Mesendoderm (in vitro differentiated cells): ENCODE results near the gene PDGFD.

Experiments used
- DNase-seq: peaks from one replicate; pipeline ENCODE4 v3.0.0; 2013
- H2AK5ac ChIP-seq: 2 replicates; pipeline ENCODE4 v1.6.1; 2013; ENCODE audit warnings: low read length, inconsistent platforms
- H2BK120ac ChIP-seq: 2 replicates; pipeline ENCODE4 v1.6.1; 2013; ENCODE audit warnings: low read depth, mild to moderate bottlenecking, low read length, moderate library complexity, mixed read lengths
- H2BK15ac ChIP-seq: replicated peaks from 2 replicates; pipeline ENCODE4 v1.6.1; 2013; ENCODE audit warnings: low read depth, mild to moderate bottlenecking, moderate library complexity
- H2BK5ac ChIP-seq: 2 replicates; pipeline ENCODE4 v1.6.1; 2013; ENCODE audit warnings: low read length, inconsistent platforms
- H3K18ac ChIP-seq: 2 replicates; pipeline ENCODE4 v1.6.1; 2013; ENCODE audit warnings: mild to moderate bottlenecking, low read length, mixed read lengths
- H3K23ac ChIP-seq: one replicate; pipeline ENCODE4 v1.6.1; 2013; ENCODE audit warnings: low read length
- H3K27ac ChIP-seq: 2 replicates; pipeline ENCODE4 v1.5.1; 2013; ENCODE audit warnings: low read depth, mild to moderate bottlenecking, inconsistent platforms, low read length, moderate library complexity
- H3K27me3 ChIP-seq: 2 replicates; pipeline ENCODE4 v1.6.1; 2013; ENCODE audit warnings: low read length, control low read depth, mild to moderate bottlenecking, inconsistent platforms; ENCODE audit not compliant: insufficient read depth, poor library complexity
- H3K36me3 ChIP-seq: 2 replicates; pipeline ENCODE4 v1.6.1; 2013; ENCODE audit warnings: low read length, inconsistent platforms; ENCODE audit not compliant: control insufficient read depth, insufficient read depth
- H3K4ac ChIP-seq: one replicate; pipeline ENCODE4 v1.6.1; 2013; ENCODE audit warnings: low read depth, mild to moderate bottlenecking, low read length, moderate library complexity
- H3K4me1 ChIP-seq: 2 replicates; pipeline ENCODE4 v1.6.1; 2013; ENCODE audit warnings: low read depth, low read length, inconsistent platforms; ENCODE audit not compliant: control insufficient read depth
- H3K4me2 ChIP-seq: 2 replicates; pipeline ENCODE4 v1.6.1; 2013; ENCODE audit warnings: low read length
- H3K4me3 ChIP-seq: 2 replicates; pipeline ENCODE4 v1.5.1; 2013; ENCODE audit warnings: mild to moderate bottlenecking, low read length
- H3K56ac ChIP-seq: one replicate; pipeline ENCODE4 v1.6.1; 2013; ENCODE audit warnings: low read length
- H3K79me1 ChIP-seq: 2 replicates; pipeline ENCODE4 v1.6.1; 2013; ENCODE audit warnings: low read length, inconsistent platforms
- H3K79me2 ChIP-seq: 2 replicates; pipeline ENCODE4 v1.6.1; 2013; ENCODE audit warnings: mild to moderate bottlenecking, low read length; ENCODE audit not compliant: control insufficient read depth, insufficient read depth
- H3K9ac ChIP-seq: 2 replicates; pipeline ENCODE4 v1.6.1; 2013; ENCODE audit warnings: low read length, inconsistent platforms
- H4K5ac ChIP-seq: one replicate; pipeline ENCODE4 v1.6.1; 2013; ENCODE audit warnings: low read length
- H4K8ac ChIP-seq: one replicate; pipeline ENCODE4 v1.6.1; 2013; ENCODE audit warnings: low read depth, mild to moderate bottlenecking, control low read depth, low read length, moderate library complexity
- WGBS: extraction: QIAGEN DNeasy Blood & Tissue Kit; methylation state at CpG from one replicate; pipeline ENCODE4 v1.1.7; 2013; ENCODE audit warnings: low lambda C conversion rate, missing lambda C conversion rate; ENCODE audit not compliant: insufficient coverage; ENCODE audit errors: extremely low coverage; 5-methylcytosine and 5-hydroxymethylcytosine counted together

Gene PDGFD

GRCh38 chr11:103953797-103954486, 210.0 kb downstream of the PDGFD start:
- Histone ChIP-seq H3K9ac (no peak overlapping the region), H2AK5ac (no peak overlapping the region)

GRCh38 chr11:103949781-103950180, 214.2 kb downstream of the PDGFD start:
- no peak overlapping the region for H4K5ac ChIP-seq
- H3K79me1 ChIP-seq, result no peaks in the 10 kb centered on the region
- H3K36me3 ChIP-seq, result no peaks in the 10 kb centered on the region
- no peak overlapping the region for H3K18ac ChIP-seq
- H4K8ac ChIP-seq, result no peak overlapping the region
- H2BK5ac ChIP-seq, result no peak overlapping the region
- H2BK15ac ChIP-seq, result no peak overlapping the region
- no peak overlapping the region for H3K56ac ChIP-seq
- H2BK120ac ChIP-seq, result no peak overlapping the region
- H2AK5ac ChIP-seq, result no peak overlapping the region
- H3K79me2 ChIP-seq, result no peaks in the 10 kb centered on the region
- H3K27ac ChIP-seq, result no peak overlapping the region
- H3K4me1 ChIP-seq, result no peaks in the 10 kb centered on the region
- WGBS, result no CpG with 5 or more reads among the region's 5 CpGs
- no peak overlapping the region for H3K23ac ChIP-seq
- H3K27me3 ChIP-seq, result no peaks in the 10 kb centered on the region
- no peak overlapping the region for H3K4ac ChIP-seq
- no peak for DNase-seq
- no peak overlapping the region for H3K4me3 ChIP-seq
- H3K9ac ChIP-seq, result no peak overlapping the region
- no peak overlapping the region for H3K4me2 ChIP-seq

More at GRCh38 chr11:103953797-103954486, 210.0 kb downstream of the PDGFD start:
- H3K27me3 ChIP-seq, result no peaks in the 10 kb centered on the region
- no peaks in the 10 kb centered on the region for H3K4me1 ChIP-seq
- H3K18ac ChIP-seq, result no peak overlapping the region
- H3K79me1 ChIP-seq, result no peaks in the 10 kb centered on the region
- H3K79me2 ChIP-seq, result no peaks in the 10 kb centered on the region
- no peak overlapping the region for H3K56ac ChIP-seq
- DNase-seq, result no peak
- H4K5ac ChIP-seq, result no peak overlapping the region
- no CpG with 5 or more reads among the region's 5 CpGs for WGBS
- H3K4me3 ChIP-seq, result no peak overlapping the region
- no peak overlapping the region for H4K8ac ChIP-seq
- H3K36me3 ChIP-seq, result no peaks in the 10 kb centered on the region
- H2BK120ac ChIP-seq, result no peak overlapping the region
- no peak overlapping the region for H2BK15ac ChIP-seq
- H2BK5ac ChIP-seq, result no peak overlapping the region
- H3K27ac ChIP-seq, result no peak overlapping the region
- H3K4ac ChIP-seq, result no peak overlapping the region
- no peak overlapping the region for H3K4me2 ChIP-seq
- H3K23ac ChIP-seq, result no peak overlapping the region

- Histone ChIP-seq H3K56ac (no peak overlapping the region), H3K9ac (no peak overlapping the region), H4K8ac (no peak overlapping the region), H3K27me3 (no peaks in the 10 kb centered on the region), H3K4me2 (no peak overlapping the region), H3K79me1 (no peaks in the 10 kb centered on the region), H3K27ac (no peak overlapping the region), H4K5ac (no peak overlapping the region), H3K4ac (no peak overlapping the region), H2AK5ac (no peak overlapping the region), H2BK5ac (no peak overlapping the region), H3K4me3 (no peak overlapping the region), H3K79me2 (no peaks in the 10 kb centered on the region), H3K23ac (no peak overlapping the region), H3K4me1 (no peaks in the 10 kb centered on the region), H2BK15ac (no peak overlapping the region), H3K18ac (no peak overlapping the region), H3K36me3 (no peaks in the 10 kb centered on the region), H2BK120ac (no peak overlapping the region)
- DNase-seq, result no peak
- WGBS, result no CpG with 5 or more reads among the region's 2 CpGs
These were observed 215.7 kb downstream of the PDGFD start for GRCh38 chr11:103948187-103948763.

DNA sequence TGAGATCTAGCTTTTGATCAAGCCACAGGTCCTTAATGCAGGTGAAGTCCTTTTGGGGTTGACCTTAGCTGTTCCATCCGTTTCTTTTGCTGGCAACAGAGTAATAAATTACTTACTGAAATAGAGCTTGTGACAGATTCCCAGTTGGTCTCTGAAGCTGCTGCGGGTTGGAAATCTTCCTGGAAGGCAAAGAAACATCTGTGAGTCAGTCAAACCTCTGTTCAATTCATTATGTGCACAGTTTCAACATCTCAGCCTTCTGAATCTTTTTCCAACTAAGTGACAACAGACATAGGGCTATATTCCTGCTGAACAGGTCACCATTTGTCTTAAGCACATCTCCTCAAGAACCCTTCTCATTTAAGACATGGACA, 216.4 kb downstream of the PDGFD start:
- Histone ChIP-seq H3K4me3 (no peak overlapping the region), H3K56ac (no peak overlapping the region), H3K79me1 (no peaks in the 10 kb centered on the region), H2BK120ac (no peak overlapping the region), H3K9ac (no peak overlapping the region), H3K36me3 (no peaks in the 10 kb centered on the region), H3K18ac (no peak overlapping the region), H3K4me2 (no peak overlapping the region), H3K79me2 (no peaks in the 10 kb centered on the region), H3K4me1 (no peaks in the 10 kb centered on the region), H4K5ac (no peak overlapping the region), H3K27me3 (no peaks in the 10 kb centered on the region), H3K27ac (no peak overlapping the region), H3K4ac (no peak overlapping the region), H2BK15ac (no peak overlapping the region), H3K23ac (no peak overlapping the region), H2AK5ac (no peak overlapping the region), H2BK5ac (no peak overlapping the region), H4K8ac (no peak overlapping the region)
- no CpG with 5 or more reads among the region's 2 CpGs for WGBS
- no peak for DNase-seq

DNA sequence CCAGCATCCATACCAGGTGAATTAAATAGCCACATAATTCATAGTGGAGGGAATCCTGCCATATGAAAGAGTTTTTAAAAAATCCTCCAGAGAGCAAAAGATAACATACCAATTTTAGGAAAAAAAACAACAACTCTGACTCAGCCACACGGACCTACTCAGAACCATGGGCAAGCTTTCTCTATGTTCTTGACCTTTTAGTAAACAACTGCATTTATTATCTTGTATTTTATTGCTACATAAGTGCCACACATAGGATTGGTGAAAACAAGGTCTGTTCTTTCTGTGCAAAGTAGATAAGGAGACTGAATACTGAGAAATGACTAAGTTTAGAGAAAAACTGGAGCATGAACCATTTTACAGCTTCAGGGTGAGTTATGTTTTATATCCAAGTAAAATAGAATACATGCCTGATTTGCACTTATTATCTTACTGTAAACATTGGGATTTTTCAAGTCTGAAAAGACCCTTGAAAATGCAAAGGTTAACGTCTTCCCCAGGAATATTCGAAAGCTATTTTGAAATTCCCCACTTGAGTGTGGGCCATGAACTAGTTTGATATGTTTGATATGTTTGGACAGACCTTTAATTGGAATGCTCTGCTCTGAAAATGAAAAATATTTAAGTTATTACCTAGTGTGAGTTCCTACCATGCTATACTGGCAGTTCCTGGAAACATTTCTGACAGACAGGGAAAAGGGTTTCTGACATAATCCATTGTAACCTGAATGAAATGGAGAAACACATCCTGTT, 217.0 kb downstream of the PDGFD start:
- Histone ChIP-seq H3K56ac (no peak overlapping the region), H4K8ac (no peak overlapping the region), H3K4me3 (no peak overlapping the region), H3K9ac (no peak overlapping the region), H3K27ac (no peak overlapping the region), H3K4ac (no peak overlapping the region), H3K36me3 (no peaks in the 10 kb centered on the region), H4K5ac (no peak overlapping the region), H3K23ac (no peak overlapping the region), H2BK15ac (no peak overlapping the region), H2BK120ac (no peak overlapping the region), H3K4me2 (no peak overlapping the region), H3K79me1 (no peaks in the 10 kb centered on the region), H3K27me3 (no peaks in the 10 kb centered on the region), H3K4me1 (no peaks in the 10 kb centered on the region), H3K18ac (no peak overlapping the region), H2AK5ac (no peak overlapping the region), H3K79me2 (no peaks in the 10 kb centered on the region), H2BK5ac (no peak overlapping the region)
- no peak for DNase-seq
- WGBS, result no CpG with 5 or more reads among the region's 3 CpGs
